ENCODE data around the gene TMEM63A. TPM values are rescaled to one million over a fixed set of nuclear protein-coding genes. Genes with fewer than 3 reads are reported as not detected.
A peak's percentile ranks its signal among the peaks of the same experiment; 100 is the strongest.

Gene TMEM63A
- total and polyA plus RNA-seq, 2 of the 13 experiments (the other 11 are each of a cell fraction or from before 2014, with no cell fraction given) = 23.9 to 53.3 TPM

DNA sequence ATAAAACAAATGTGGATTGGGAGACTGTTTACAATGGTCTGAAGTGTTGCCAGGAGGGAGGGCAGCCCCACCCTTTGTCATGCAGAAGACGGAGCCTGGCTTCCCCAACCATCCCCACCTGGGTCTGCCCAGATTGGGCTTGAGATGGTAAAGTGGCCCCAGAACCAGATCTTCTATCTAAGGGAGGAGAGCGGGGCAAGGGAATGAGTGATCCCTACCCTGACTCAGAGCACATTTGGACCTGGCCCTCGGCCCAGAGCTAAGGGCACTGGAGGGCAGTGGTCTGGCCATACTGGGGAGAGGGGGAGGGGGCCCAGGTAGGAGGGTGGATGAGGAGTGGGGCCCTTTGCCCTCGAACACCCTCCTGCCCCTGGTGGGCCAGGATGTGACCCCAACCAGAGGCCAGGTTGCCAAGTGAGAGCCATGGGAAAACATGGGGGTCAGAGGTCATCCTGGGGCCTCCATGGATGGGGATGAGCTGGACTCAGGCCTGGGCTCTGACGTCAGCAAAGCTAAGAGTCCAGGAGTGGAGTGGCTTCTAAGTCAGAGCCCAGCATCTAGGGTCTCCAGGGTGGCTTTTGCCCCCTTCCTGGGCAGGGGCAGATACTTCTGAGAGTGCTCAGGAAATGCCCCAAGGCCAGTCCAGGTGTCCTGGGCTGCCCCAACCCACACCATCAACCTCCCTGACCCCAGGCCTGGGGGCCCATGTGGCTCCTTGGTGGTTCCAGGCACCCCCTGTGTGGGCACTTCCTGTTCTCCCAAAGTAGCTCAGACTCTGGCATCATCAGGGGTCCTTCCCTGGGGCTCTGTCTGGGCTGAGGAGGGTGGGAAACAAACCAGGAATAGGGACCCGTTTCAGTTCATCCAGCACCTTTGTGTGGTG, 8.4 kb upstream of the TMEM63A start (continued):
- TF ChIP-seq, protein P1, sequence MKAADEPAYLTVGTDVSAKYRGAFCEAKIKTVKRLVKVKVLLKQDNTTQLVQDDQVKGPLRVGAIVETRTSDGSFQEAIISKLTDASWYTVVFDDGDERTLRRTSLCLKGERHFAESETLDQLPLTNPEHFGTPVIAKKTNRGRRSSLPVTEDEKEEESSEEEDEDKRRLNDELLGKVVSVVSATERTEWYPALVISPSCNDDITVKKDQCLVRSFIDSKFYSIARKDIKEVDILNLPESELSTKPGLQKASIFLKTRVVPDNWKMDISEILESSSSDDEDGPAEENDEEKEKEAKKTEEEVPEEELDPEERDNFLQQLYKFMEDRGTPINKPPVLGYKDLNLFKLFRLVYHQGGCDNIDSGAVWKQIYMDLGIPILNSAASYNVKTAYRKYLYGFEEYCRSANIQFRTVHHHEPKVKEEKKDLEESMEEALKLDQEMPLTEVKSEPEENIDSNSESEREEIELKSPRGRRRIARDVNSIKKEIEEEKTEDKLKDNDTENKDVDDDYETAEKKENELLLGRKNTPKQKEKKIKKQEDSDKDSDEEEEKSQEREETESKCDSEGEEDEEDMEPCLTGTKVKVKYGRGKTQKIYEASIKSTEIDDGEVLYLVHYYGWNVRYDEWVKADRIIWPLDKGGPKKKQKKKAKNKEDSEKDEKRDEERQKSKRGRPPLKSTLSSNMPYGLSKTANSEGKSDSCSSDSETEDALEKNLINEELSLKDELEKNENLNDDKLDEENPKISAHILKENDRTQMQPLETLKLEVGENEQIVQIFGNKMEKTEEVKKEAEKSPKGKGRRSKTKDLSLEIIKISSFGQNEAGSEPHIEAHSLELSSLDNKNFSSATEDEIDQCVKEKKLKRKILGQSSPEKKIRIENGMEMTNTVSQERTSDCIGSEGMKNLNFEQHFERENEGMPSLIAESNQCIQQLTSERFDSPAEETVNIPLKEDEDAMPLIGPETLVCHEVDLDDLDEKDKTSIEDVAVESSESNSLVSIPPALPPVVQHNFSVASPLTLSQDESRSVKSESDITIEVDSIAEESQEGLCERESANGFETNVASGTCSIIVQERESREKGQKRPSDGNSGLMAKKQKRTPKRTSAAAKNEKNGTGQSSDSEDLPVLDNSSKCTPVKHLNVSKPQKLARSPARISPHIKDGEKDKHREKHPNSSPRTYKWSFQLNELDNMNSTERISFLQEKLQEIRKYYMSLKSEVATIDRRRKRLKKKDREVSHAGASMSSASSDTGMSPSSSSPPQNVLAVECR (CRISPR knock-in tag; IDR thresholded peaks at IDR 0.05; ENCODE audit: borderline replicate concordance) = no peak; the same call in 1 of the 2 replicates
- TF ChIP-seq MXI1 (IDR thresholded peaks at IDR 0.05; ENCODE audit: borderline replicate concordance, low read depth, low read length) (no peak), SRSF9 (IDR thresholded peaks at IDR 0.05; ENCODE audit: borderline replicate concordance, insufficient read depth, low read depth, low read length, poor library complexity, severe bottlenecking) (no peak), ZBTB20 (CRISPR knock-in tag; IDR thresholded peaks at IDR 0.05; ENCODE audit: borderline replicate concordance, low read depth) (no peak), SMARCE1 (IDR thresholded peaks at IDR 0.05; ENCODE audit: borderline replicate concordance) (no peak), SMC3 (IDR thresholded peaks at IDR 0.05; ENCODE audit: low read length) (no peak), ZNF263 (CRISPR knock-in tag; IDR thresholded peaks at IDR 0.05) (peak; percentile 60; the same call in 1 of the 2 replicates), JUND (CRISPR knock-in tag; IDR thresholded peaks at IDR 0.05) (no peak), ZNF766 (CRISPR knock-in tag; IDR thresholded peaks at IDR 0.05; ENCODE audit: borderline replicate concordance) (no peak), MTERF4 (CRISPR knock-in tag; IDR thresholded peaks at IDR 0.05) (no peak), SIN3A (IDR thresholded peaks at IDR 0.05; ENCODE audit: borderline replicate concordance, low read depth, low read length) (no peak), NFATC3 (CRISPR knock-in tag; IDR thresholded peaks at IDR 0.05) (no peak), ISX (CRISPR knock-in tag; conservative IDR thresholded peaks at IDR 0.05) (no peak), ZNF597 (CRISPR knock-in tag; IDR thresholded peaks at IDR 0.05) (no peak), ZNF747 (CRISPR knock-in tag; IDR thresholded peaks at IDR 0.05; ENCODE audit: borderline replicate concordance) (no peak), NFYC (CRISPR knock-in tag; IDR thresholded peaks at IDR 0.05) (no peak), JDP2 (CRISPR knock-in tag; IDR thresholded peaks at IDR 0.05; ENCODE audit: borderline replicate concordance) (no peak), SRSF1 (optimal IDR thresholded peaks at IDR 0.05; ENCODE audit: low read depth, low read length) (no peak), CBX5 (CRISPR knock-in tag; IDR thresholded peaks at IDR 0.05; ENCODE audit: borderline replicate concordance) (0 out of 2 replicates have a peak, but pooled peaks have one; percentile 20), ZNF792 (CRISPR knock-in tag; IDR thresholded peaks at IDR 0.05) (no peak)
- TF ChIP-seq, protein P2, sequence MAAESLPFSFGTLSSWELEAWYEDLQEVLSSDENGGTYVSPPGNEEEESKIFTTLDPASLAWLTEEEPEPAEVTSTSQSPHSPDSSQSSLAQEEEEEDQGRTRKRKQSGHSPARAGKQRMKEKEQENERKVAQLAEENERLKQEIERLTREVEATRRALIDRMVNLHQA (CRISPR knock-in tag; IDR thresholded peaks at IDR 0.05) = no peak
- TF ChIP-seq, protein P3, sequence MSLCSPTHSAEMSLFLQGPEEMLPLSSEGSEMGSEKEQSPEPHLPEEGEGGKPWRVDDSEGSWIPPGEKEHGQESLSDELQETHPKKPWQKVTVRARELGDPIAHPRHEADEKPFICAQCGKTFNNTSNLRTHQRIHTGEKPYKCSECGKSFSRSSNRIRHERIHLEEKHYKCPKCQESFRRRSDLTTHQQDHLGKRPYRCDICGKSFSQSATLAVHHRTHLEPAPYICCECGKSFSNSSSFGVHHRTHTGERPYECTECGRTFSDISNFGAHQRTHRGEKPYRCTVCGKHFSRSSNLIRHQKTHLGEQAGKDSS (CRISPR knock-in tag; IDR thresholded peaks at IDR 0.05; ENCODE audit: borderline replicate concordance, low read depth) = no peak

Measured in HepG2 (cell line).